ENCODE measurements around the gene POU2F3. TPM values are rescaled to one million over a fixed set of nuclear protein-coding genes. Genes with fewer than 3 reads are reported as not detected.
"Not testable (repeated sequence)": the region's sequence is repeated elsewhere in the genome, so short reads cannot be mapped to it uniquely, and the experiment has no call there.

The POU2F3 gene
- total RNA-seq, 2 donors from 2014 or later: 1.5 to 6.1 TPM

DNA sequence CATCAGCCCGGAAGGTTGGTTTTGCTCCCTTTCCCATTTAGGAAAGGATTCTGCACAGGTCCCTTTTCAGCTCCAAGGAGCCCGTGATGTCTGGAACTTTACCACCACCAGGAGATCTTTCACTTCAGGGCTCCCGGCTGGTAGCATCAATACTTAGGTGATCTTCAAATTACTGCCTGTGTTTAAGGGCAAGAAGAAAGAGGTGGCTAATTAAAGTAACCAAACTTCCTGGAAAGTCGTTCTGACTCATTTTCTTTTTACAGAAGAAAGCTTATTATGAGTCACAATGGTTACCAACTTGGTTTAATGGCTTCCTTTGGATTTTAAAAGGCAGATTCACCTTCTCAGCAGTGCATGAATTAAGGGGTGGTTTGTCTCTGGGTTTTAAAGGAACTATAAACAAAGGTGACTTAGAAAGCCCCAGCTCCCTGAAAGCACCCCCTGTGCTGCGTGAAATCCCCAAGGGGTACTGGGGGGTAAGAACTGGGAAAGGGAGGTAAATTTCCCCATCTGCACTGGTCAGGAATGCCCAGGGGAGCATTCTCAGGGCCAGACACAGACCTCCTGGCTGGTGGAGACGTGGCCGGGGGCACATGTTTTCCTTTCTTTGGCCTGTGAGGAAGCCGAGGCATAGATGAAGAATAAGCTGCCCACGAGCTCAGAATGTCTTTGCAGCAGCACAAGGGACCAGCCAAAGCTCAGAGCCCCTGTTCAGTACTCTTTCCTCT lies 8.8 kb downstream of the POU2F3 start:
- no peak for TF ChIP-seq POLR2A (IDR thresholded peaks at IDR 0.05)
- TF ChIP-seq CTCF (IDR thresholded peaks at IDR 0.05): no peak
- TF ChIP-seq POLR2AphosphoS5 (IDR thresholded peaks at IDR 0.05): no peak
- Histone ChIP-seq H3K9me3 (no peaks in the 10 kb centered on the region), H3K36me3 (no peaks in the 10 kb centered on the region), H3K4me1 (replicated peaks) (no peaks in the 10 kb centered on the region), H3K27me3 (replicated peaks; ENCODE audit: insufficient read depth) (no peaks in the 10 kb centered on the region), H3K4me3 (no peak overlapping the region), H3K27ac (no peak overlapping the region)
- intact Hi-C loops (cut with DNase I): no loop called here
- WGBS: 61% methylated on average over 9 of the region's 9 CpGs
- DNase-seq (ENCODE audit: low spot score): no peak

DNA sequence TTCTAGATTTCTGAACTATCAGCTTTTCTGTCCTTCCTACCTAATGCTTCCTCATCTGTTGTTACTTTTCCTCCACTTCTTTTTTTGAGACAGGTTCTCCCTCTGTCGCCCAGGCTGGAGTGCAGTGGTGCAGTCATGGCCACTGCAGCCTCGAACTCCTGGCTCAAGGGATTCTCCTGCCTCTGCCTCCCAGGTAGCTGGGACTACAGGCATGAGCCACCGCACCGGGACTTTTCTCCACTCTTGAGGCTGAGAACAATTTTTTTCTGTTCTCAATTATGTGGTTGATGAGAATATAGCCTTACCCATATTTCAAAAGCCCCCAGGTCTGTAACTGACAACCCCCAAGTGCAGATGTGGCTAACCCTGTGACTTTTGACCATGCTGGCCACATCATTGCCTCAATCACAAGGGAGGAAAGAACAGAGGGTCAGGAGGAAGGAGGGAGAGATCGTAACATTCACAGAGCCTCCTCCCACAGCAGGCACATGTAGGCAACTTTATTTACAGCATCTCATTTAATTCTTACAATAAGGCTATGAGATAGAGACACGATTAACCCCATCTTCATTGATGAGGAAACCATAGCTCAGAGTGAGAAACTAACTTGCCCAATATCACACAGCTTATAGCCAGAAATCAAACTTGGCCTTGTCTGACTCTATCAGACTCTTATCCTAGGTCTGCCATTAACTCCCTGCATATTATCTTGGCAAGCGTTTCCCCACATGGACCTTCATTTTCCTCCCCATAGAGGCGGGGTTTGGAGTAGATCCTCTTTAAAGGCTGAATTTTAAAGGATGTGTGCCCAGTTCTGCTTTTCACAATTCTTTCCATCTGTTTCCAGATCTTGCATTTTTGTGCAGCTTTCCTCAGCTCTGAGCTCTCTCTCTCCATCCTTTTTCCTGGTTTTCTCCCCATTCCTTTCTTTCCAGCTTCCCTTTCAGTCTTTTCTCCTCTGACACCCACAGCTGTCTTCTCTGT lies 9.6 kb downstream of the POU2F3 start:
- Histone ChIP-seq H3K36me3 (no peaks in the 10 kb centered on the region), H3K4me3 (no peak overlapping the region), H3K27ac (no peak overlapping the region), H3K9me3 (no peaks in the 10 kb centered on the region), H3K4me1 (replicated peaks) (no peaks in the 10 kb centered on the region), H3K27me3 (replicated peaks; ENCODE audit: insufficient read depth) (no peaks in the 10 kb centered on the region)
- intact Hi-C loops (cut with DNase I): no loop called here
- WGBS: 88% methylated on average over 8 of the region's 8 CpGs
- no peak for DNase-seq (ENCODE audit: low spot score)
- TF ChIP-seq POLR2AphosphoS5 (IDR thresholded peaks at IDR 0.05): no peak
- TF ChIP-seq CTCF (IDR thresholded peaks at IDR 0.05): no peak
- no peak for TF ChIP-seq POLR2A (IDR thresholded peaks at IDR 0.05)

GRCh38 chr11:120253377-120253776 lies 13.4 kb downstream of the POU2F3 start:
- intact Hi-C loops (cut with DNase I); H3K36me3 ChIP-seq; H3K27me3 ChIP-seq (replicated peaks; ENCODE audit: insufficient read depth); H3K9me3 ChIP-seq; H3K4me1 ChIP-seq (replicated peaks); H3K4me3 ChIP-seq; DNase-seq (ENCODE audit: low spot score); H3K27ac ChIP-seq: not testable (repeated sequence)
- 96% methylated on average over 13 of the region's 13 CpGs for WGBS

GRCh38 chr11:120254788-120255518 lies 15.0 kb downstream of the POU2F3 start:
- Histone ChIP-seq H3K27ac (no peak overlapping the region), H3K4me1 (replicated peaks) (no peaks in the 10 kb centered on the region), H3K27me3 (replicated peaks; ENCODE audit: insufficient read depth) (no peaks in the 10 kb centered on the region), H3K9me3 (no peaks in the 10 kb centered on the region), H3K36me3 (no peaks in the 10 kb centered on the region), H3K4me3 (no peak overlapping the region)
- DNase-seq (ENCODE audit: low spot score): no peak
- WGBS: 27% methylated on average over 13 of the region's 13 CpGs
- intact Hi-C loops (cut with DNase I): no loop called here
- no peak for TF ChIP-seq POLR2AphosphoS5 (IDR thresholded peaks at IDR 0.05)

DNA sequence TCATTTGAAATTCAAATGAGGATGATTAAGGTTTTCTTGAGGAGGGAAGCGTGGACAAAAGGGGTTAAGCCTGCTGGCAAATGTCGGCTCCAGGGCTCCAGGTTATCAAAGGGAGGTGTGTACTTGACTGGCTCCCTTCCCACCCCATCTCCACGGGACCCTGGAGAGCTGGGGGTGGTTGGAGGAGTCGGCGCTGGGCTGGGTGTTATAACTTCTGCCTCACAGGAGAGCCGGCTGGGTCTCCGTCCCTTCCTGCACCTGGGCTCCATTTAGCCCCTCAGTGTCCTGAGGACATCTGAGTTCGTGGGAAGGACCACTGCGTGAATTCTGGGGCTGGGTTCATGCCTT lies 15.6 kb downstream of the POU2F3 start:
- Histone ChIP-seq H3K36me3 (no peaks in the 10 kb centered on the region), H3K4me3 (no peak overlapping the region), H3K4me1 (replicated peaks) (no peaks in the 10 kb centered on the region), H3K27ac (no peak overlapping the region), H3K9me3 (no peaks in the 10 kb centered on the region), H3K27me3 (replicated peaks; ENCODE audit: insufficient read depth) (no peaks in the 10 kb centered on the region)
- WGBS: 32% methylated on average over 9 of the region's 9 CpGs
- intact Hi-C loops (cut with DNase I): no loop called here
- DNase-seq (ENCODE audit: low spot score): no peak
- TF ChIP-seq CTCF (IDR thresholded peaks at IDR 0.05): no peak
- TF ChIP-seq POLR2A (IDR thresholded peaks at IDR 0.05): no peak
- no peak for TF ChIP-seq POLR2AphosphoS5 (IDR thresholded peaks at IDR 0.05)
